HG03196 (cell line): ENCODE data around the gene FPGS.
A peak's percentile ranks its signal among the peaks of the same experiment; 100 is the strongest.
"Not testable (repeated sequence)": the region's sequence is repeated elsewhere in the genome, so short reads cannot be mapped to it uniquely, and the experiment has no call there.

ENCODE experiments used
- ATAC-seq: cut with Tn5 transposase; IDR thresholded peaks from one replicate; pipeline ENCODE4 v1.9.1; 2021; ENCODE audit not compliant: unreplicated experiment

Gene FPGS

DNA sequence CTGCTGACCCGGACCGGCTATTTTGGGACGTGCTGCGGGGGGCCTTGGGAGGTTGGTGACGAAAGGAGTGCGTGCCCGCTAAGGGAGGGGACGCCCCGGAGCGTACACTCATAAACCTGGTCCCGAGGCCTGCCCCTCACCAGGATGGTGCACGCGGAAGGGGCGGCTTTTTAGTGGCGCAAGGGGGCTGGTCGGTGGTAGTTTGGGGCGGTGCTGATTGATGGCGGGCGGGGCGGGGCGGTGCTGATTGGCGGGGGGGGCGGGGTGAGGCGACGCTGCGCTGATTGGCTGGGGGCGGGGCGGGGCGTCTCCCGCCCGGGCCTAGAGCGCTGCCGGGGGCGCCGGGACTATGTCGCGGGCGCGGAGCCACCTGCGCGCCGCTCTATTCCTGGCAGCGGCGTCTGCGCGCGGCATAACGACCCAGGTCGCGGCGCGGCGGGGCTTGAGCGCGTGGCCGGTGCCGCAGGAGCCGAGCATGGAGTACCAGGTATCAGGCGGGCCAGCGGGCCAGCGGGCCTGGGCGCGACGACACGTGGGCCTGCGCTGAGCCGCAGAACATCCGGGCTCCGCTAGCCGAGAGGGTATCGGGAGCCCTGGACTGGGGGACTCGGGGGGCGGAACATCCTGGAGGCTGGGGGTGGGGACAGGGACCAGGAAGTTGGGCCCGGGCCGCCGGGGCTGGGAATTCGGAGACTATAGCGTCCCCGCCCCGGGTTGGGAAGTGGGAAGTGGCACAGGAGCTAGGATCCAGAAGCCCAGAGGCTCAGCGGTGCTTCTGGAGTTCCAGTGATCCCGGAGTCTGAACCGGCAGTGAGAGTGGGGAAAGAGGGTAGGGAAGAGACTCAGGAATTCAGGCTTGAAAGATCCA, at the start of gene FPGS:
Gene FPGS, plus strand, starts transcription at position 307 of the 868 bp plus-strand sequence. Its CDS starts 43 bp downstream, at position 350.
- ATAC-seq = peak; percentile 74

DNA sequence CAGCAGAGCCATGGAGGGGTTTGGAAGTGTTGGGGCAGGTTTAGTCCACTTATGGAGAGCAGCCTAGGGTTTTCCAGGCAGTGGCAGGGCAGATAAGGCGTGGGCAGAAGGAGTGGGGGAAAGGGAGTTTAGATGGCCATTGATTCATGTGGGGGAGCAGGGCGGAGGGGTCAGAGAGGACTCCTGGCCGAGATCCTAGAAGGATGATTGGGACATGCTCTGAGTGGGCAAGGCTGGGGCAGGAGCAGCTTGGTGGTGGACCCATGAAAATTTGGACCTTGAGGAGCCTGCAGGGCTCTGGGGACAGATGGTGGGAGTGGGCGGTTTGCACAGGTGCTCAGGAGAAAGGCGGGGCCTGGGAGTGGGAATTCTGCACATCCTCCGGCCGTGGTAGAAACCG, 49.5 kb upstream of the FPGS start:
- ATAC-seq = no peak

GRCh38 chr9:127753622-127754021, 49.1 kb upstream of the FPGS start:
- ATAC-seq = no peak

GRCh38 chr9:127754099-127755060, 48.3 kb upstream of the FPGS start:
- no peak for ATAC-seq

- ATAC-seq = no peak
Measured at GRCh38 chr9:127755061-127756060, 47.3 kb upstream of the FPGS start.

GRCh38 chr9:127756233-127756632, 46.4 kb upstream of the FPGS start:
- no peak for ATAC-seq

- not testable (repeated sequence) for ATAC-seq
Measured at GRCh38 chr9:127756776-127757175, 45.9 kb upstream of the FPGS start.

DNA sequence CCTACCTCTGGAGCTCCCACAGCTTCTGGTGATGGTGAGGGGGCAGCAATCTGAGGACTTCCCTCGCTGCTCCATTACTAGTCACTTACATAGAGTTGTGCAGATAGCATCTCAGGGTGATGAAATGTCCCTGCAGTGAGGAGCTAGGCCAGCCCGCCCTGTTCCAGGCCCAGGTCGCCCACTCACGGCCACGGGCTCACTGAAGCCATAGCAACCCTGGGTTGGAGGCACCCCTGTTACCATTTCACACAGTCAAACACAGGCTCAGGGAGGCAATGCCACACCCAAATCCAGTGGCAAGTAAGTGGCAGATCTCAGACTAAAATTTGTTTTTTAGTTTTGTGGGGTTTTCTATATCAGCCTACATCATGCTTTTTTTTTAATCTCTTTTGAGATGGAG, 43.8 kb upstream of the FPGS start:
- ATAC-seq = no peak

- ATAC-seq = no peak
Measured at GRCh38 chr9:127761061-127761460, 41.6 kb upstream of the FPGS start.

- no peak for ATAC-seq
Measured at GRCh38 chr9:127761491-127761956, 41.2 kb upstream of the FPGS start.

DNA sequence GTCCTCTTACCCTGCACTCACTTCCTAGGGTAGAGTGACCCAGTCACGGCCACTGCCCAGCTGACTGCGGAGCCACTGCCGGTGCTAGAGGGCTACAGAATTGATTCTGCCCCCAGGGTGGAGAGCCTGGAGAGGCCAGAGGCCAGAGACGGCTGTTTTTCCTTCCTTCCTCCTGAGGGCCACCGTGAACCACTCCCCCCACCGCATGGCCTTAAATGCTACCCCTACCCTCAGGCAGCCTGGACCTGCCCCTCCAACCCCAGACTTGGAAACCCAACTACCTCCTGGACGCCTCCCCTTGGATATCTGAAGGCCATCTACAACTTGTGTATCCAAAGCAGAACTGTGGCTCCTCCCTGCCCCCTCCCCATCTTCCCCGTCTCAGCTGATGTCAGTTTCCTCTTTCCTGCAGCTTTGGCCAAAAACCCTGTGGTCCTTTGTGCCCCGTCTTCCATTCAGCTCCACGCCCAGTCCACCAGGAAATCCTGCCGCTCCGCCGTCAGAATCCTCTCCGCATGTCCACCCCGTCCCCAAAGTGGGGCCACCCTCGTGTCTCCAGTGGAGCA, 40.5 kb upstream of the FPGS start:
- ATAC-seq = no peak

DNA sequence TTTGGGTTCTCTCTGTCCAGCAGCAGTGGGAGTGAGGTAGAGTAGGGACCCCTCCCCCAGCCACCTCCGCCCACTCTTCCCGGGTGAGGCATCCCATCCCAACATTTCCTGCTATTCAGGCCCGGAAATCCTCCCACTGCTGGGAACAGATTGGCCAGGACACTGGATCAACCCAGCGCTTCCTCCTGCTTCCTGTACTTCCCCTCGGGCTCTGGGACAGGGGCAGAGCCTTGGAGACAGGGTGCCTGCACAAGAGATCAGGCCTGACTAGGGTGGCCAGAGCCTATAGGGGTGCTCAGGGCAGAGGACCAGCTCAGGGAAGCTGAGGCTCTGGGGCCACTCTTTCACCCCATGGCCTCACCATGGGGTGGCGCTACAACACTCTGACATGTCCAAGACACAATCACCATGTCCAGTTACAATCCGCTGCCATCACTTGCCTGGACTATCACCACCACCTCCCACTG, 38.7 kb upstream of the FPGS start:
- no peak for ATAC-seq

DNA sequence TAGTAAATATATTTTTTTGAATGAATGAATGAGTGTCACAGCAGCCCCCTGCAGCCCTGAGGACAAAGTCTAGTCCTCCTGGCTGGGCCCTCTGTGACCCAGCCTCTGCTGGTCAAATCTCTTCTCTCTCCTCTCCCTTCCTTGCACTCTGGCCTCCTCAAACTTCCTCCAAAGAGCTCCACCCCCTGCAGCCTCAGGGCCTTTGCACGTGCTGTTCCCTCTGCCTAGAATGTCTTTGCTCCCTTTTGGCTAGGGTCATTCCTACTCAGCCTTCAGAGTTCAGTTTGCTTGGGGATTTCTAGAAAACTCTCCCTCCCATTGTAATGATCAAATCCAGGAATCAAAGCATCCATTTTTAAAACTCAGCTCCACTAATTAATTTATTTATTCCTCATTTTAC, 37.3 kb upstream of the FPGS start:
- ATAC-seq = no peak

GRCh38 chr9:127767410-127767809, 35.3 kb upstream of the FPGS start:
- no peak for ATAC-seq

DNA sequence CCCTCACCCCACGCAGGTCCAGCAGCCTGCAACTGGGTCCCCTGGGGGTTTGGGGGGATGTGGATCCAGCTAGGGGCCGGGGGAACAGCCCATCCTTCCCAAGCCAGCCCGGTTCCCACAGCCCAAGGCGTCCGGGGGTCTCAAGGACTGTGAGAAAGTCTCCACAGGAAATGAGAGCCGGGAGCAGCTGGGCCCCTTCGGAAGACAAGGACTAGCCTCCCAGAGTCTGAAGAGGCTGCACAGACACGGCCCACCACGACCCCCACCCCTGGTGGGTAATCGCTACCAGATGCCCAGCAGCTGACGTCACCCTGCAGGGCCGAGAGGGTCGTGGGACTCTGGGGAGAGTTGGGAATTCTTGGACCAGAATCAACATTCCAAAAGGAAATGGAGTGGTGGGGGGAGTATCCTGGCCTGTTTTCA, 34.8 kb upstream of the FPGS start:
- no peak for ATAC-seq

DNA sequence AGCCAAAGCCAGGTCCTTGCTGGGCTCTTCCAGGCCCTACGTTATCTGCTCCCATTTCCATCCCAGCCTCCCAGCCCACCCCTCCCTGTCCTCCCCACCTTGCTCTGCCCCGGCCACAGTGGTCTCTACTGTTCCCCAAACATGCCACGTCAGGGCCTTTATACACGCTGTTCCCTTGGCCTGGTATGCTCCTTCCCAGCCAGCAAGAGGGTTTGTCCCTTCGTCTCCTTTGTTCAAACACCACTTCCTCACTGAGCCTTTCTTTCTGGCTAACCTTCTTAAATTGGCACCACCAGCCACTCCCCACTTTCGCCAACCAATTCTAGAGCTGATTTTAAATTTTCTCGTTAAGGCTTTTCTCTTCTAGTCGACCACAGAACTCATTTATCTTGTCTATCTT, 34.0 kb upstream of the FPGS start:
- ATAC-seq = no peak

DNA sequence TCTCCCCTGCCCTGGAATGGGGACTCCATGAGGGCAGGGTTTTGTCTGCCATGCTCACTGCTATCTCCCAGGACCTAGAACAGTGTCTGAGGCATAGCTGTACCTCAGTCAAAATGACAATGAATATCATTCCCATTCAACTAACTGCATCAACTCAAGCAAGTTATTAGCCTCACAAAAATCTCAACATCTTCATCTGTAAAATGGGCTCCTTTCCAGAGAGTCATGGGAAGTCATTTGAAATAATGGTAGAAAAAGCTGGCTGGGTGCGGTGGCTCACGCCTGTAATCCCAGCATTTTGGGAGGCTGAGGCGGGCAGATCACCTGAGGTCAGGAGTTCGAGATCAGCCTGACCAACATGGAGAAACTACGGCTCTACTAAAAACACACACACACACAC, 33.6 kb upstream of the FPGS start:
- ATAC-seq = no peak

DNA sequence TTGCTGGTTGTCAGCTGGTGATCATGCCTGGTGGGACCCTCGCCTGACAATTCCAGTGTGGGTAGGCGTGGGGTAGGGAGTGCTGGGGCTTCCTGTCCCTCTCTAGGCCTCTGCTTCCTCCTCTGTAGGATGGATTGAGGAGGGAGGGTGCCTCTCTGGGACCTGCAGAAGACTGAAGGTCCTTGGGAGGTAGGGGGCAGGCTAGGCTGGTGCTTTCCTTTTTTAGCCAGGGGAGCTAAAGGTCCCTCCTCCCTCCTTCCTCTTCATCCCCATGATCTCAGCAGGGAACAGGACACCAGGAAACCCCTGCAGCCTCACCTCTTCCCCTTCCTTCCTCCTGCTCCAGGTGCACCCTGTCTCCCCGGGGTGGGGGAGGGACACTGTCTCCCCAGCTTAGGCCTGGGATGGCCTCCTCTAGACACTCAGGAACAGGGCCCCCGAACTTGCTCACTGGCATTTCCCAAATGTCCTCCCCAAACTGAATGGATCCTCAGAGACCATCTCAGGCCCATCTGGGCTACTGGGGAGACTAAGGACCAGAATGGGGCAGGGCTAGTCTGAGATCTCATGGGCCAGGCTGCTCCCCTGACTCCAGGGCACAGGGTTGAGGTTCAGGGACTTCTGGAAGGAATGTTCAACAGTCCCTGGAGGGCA, 32.6 kb upstream of the FPGS start:
- no peak for ATAC-seq

GRCh38 chr9:127770583-127770904, 32.1 kb upstream of the FPGS start:
- ATAC-seq = no peak
